Measurements from ENCODE around the gene ZBTB43. TPM values are rescaled to one million over a fixed set of nuclear protein-coding genes. Genes with fewer than 3 reads are reported as not detected.
"Not testable (repeated sequence)": the region's sequence is repeated elsewhere in the genome, so short reads cannot be mapped to it uniquely, and the experiment has no call there.

The ZBTB43 gene
- total and polyA plus RNA-seq, 11 donors = 10.7 to 42.8 (median 33.7) TPM

- Histone ChIP-seq H3K36me3 (peaks cover 0 to 82% (median 61%) of the 10 kb centered on the region in 9 donors), H3K27ac (peak overlapping the region in 4 of 12 donors; percentile 3 to 60 (median 24)), H3K9me3 (peaks cover 0 to 28% (median 6%) of the 10 kb centered on the region in 12 donors), H3K4me1 (peaks cover 0 to 51% (median 19%) of the 10 kb centered on the region in 12 donors), H3K27me3 (no peaks in the 10 kb centered on the region), H3K4me3 (no peak overlapping the region)
- intact Hi-C loops (cut with DNase I) = no loop called here
- no peak for TF ChIP-seq POLR2A (IDR thresholded peaks at IDR 0.05)
- no peak for TF ChIP-seq CTCF (IDR thresholded peaks at IDR 0.05)
- ATAC-seq (peak in 3 of 4 donors; percentile 25 to 69 (median 57)), DNase-seq (no peak)
- 51 to 71% (median 68%) methylated on average over 11 of the region's 11 CpGs for WGBS, 4 donors
These were observed 8.2 kb downstream of the ZBTB43 start for GRCh38 chr9:126813072-126813471.

- DNase-seq (no peak), ATAC-seq (no peak)
- H3K27ac ChIP-seq = peak overlapping the region in 2 of 12 donors; percentile 42 to 60
- H3K27me3 ChIP-seq = no peaks in the 10 kb centered on the region
- H3K36me3 ChIP-seq = peaks cover 0 to 87% (median 60%) of the 10 kb centered on the region in 9 donors
- peaks cover 0 to 41% (median 13%) of the 10 kb centered on the region in 12 donors for H3K4me1 ChIP-seq
- peaks cover 0 to 38% (median 12%) of the 10 kb centered on the region in 12 donors for H3K9me3 ChIP-seq
- H3K4me3 ChIP-seq = no peak overlapping the region
- intact Hi-C loops (cut with DNase I) = no loop called here
- TF ChIP-seq CTCF (IDR thresholded peaks at IDR 0.05) = no peak
- TF ChIP-seq POLR2A (IDR thresholded peaks at IDR 0.05) = no peak
These were observed 9.3 kb downstream of the ZBTB43 start for GRCh38 chr9:126814091-126814490.

- H3K27ac ChIP-seq; H3K4me3 ChIP-seq; intact Hi-C loops (cut with DNase I); H3K27me3 ChIP-seq; DNase-seq; ATAC-seq: not testable (repeated sequence)
- Histone ChIP-seq H3K9me3 (peaks cover 0 to 53% (median 20%) of the 10 kb centered on the region in 12 donors), H3K4me1 (peaks cover 0 to 44% (median 10%) of the 10 kb centered on the region in 12 donors), H3K36me3 (peaks cover 0 to 76% (median 28%) of the 10 kb centered on the region in 9 donors)
- WGBS, 4 donors = 92 to 98% (median 96%) methylated on average over 7 of the region's 7 CpGs
These were observed 12.8 kb downstream of the ZBTB43 start for GRCh38 chr9:126817615-126818014.

- WGBS, 4 donors = 95 to 98% (median 96%) methylated on average over 5 of the region's 5 CpGs
- intact Hi-C loops (cut with DNase I) = no loop called here
- no peak for DNase-seq
- Histone ChIP-seq H3K36me3 (peaks cover 0 to 73% (median 29%) of the 10 kb centered on the region in 9 donors), H3K4me1 (peaks cover 0 to 47% (median 13%) of the 10 kb centered on the region in 12 donors), H3K27me3 (no peaks in the 10 kb centered on the region), H3K27ac (no peak overlapping the region), H3K9me3 (peaks cover 0 to 53% (median 20%) of the 10 kb centered on the region in 12 donors), H3K4me3 (no peak overlapping the region)
- ATAC-seq = no peak
- TF ChIP-seq POLR2A (IDR thresholded peaks at IDR 0.05) (no peak), CTCF (IDR thresholded peaks at IDR 0.05) (no peak)
These were observed 13.6 kb downstream of the ZBTB43 start for GRCh38 chr9:126818482-126818881.

GRCh38 chr9:126819482-126819881 lies 14.6 kb downstream of the ZBTB43 start:
- Histone ChIP-seq H3K4me3 (no peak overlapping the region), H3K9me3 (peaks cover 0 to 46% (median 18%) of the 10 kb centered on the region in 12 donors), H3K27me3 (no peaks in the 10 kb centered on the region), H3K4me1 (peaks cover 0 to 45% (median 12%) of the 10 kb centered on the region in 12 donors), H3K36me3 (peaks cover 0 to 71% (median 33%) of the 10 kb centered on the region in 9 donors), H3K27ac (peak overlapping the region in 1 of 12 donors; percentile 25)
- ATAC-seq (no peak), DNase-seq (no peak)
- TF ChIP-seq CTCF (IDR thresholded peaks at IDR 0.05) (no peak), POLR2A (IDR thresholded peaks at IDR 0.05) (no peak)
- 54 to 84% (median 73%) methylated on average over 1 of the region's 1 CpG for WGBS, 4 donors
- intact Hi-C loops (cut with DNase I) = no loop called here
